A673 (cell line): ENCODE results near the gene GLIPR1. TPM values are rescaled to one million over a fixed set of nuclear protein-coding genes. Genes with fewer than 3 reads are reported as not detected.

Experiments used
- BruUV-seq: library from RNA; stranded (reverse); fragments of 400-500 nt; replicated peaks from 2 replicates; lab custom pipeline; 2021; lab: Mats Ljungman, UMichigan
- CTCF ChIA-PET: fragments of 300-600 bp; sonication (Branson Sonifier 250); formaldehyde crosslinking; loops from one replicate; lab custom pipeline; 2022; ENCODE audit warnings: antibody characterized with exemption; lab: Charles Lee
- POLR2A ChIA-PET: fragments of 300-600 bp; sonication (Branson Sonifier 250); formaldehyde crosslinking; loops from one replicate; lab custom pipeline; 2022; ENCODE audit warnings: antibody characterized with exemption; ENCODE audit not compliant: low non-redundant PET; lab: Charles Lee
- DNase-seq: peaks from one replicate; pipeline ENCODE4 v3.0.0-alpha.2; 2015; ENCODE audit warnings: low spot score
- H3K27ac ChIP-seq: fragments of 200-600 bp; sonication (generic); 2 replicates; pipeline ENCODE4 v1.5.1; 2016; ENCODE audit warnings: mixed run types, low read depth, mild to moderate bottlenecking, mixed read lengths, antibody characterized with exemption, low read length; ENCODE audit not compliant: poor library complexity, severe bottlenecking
- H3K27me3 ChIP-seq: fragments of 200-600 bp; sonication (generic); replicated peaks from 2 replicates; pipeline ENCODE4 v1.6.1; 2017; ENCODE audit warnings: mixed run types, low read depth, mild to moderate bottlenecking, mixed read lengths, antibody characterized with exemption, low read length; ENCODE audit not compliant: insufficient read depth, poor library complexity
- H3K36me3 ChIP-seq: fragments of 200-600 bp; sonication (generic); 2 replicates; pipeline ENCODE4 v1.6.1; 2016; ENCODE audit warnings: mixed run types, mild to moderate bottlenecking, mixed read lengths, antibody characterized with exemption, low read length; ENCODE audit not compliant: insufficient read depth, poor library complexity, severe bottlenecking
- H3K4me1 ChIP-seq: fragments of 200-600 bp; sonication (generic); 2 replicates; pipeline ENCODE4 v1.6.1; 2017; ENCODE audit warnings: mixed run types, mild to moderate bottlenecking, mixed read lengths, antibody characterized with exemption, low read length; ENCODE audit not compliant: insufficient read depth, poor library complexity, severe bottlenecking
- H3K4me3 ChIP-seq: fragments of 200-600 bp; sonication (generic); 2 replicates; pipeline ENCODE4 v1.5.1; 2016; ENCODE audit warnings: low read depth, mixed run types, mild to moderate bottlenecking, mixed read lengths, low read length; ENCODE audit not compliant: poor library complexity, severe bottlenecking
- H3K9me3 ChIP-seq: fragments of 200-600 bp; sonication (generic); 2 replicates; pipeline ENCODE4 v1.6.1; 2016; ENCODE audit warnings: mixed run types, low read depth, mild to moderate bottlenecking, mixed read lengths, antibody characterized with exemption, low read length; ENCODE audit not compliant: poor library complexity, severe bottlenecking
- CTCF ChIP-seq: fragments of 300-800, 200-600 bp; sonication (generic); conservative IDR thresholded peaks from 2 replicates; pipeline ENCODE4 v1.5.1; 2017; ENCODE audit warnings: low read depth, mild to moderate bottlenecking, antibody characterized with exemption, low read length, moderate library complexity, mixed read lengths
- EZH2 ChIP-seq: fragments of 200-600 bp; sonication (generic); IDR thresholded peaks from 2 replicates; pipeline ENCODE4 v1.6.1; 2017; ENCODE audit warnings: borderline replicate concordance, low read depth, mild to moderate bottlenecking, mixed read lengths, antibody characterized with exemption, low read length; ENCODE audit not compliant: poor library complexity, severe bottlenecking
- intact Hi-C: fragments of 100-400 bp; cut with micrococcal nuclease; formaldehyde crosslinking; loops from one replicate; pipeline ENCODE4 v1.10.0; 2022; ENCODE audit not compliant: unreplicated experiment
- total RNA-seq: library from RNA; stranded (reverse); gene quantifications from 2 replicates; pipeline ENCODE4 v1.2.3, GENCODE V29; 2021

The GLIPR1 gene
- total RNA-seq, 1 experiment from 2014 or later: 19.7 TPM

- POLR2A ChIA-PET: no interaction called here
- no peak for DNase-seq
These were observed 23.3 kb downstream of the GLIPR1 start for GRCh38 chr12:75503866-75504265.

DNA sequence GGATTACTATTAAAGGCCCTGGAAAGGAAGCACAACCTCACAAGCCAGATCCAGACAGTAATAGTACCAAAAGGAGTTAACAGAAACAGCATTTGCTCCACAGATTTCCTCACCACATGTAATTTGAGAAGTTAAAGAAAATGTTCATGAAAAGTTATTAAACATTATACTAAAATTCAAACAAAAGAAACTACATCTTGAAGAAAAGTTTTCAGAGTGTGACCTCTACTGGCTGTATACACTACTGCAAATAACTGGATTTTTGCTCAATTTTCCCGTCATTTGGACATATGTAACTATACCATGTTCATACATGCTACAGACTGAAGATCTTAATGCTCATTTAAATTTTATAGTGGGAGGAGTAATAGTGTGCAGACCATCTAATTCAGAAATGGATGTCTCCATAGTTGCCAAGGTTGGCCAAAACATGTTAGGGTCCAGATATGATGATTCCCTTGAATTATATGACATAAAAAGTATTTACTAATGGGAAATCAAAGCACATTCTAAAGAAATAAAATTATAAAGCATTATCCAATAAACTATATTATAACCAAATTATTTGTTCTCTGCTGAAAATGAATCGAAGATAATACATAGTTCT, 25.3 kb downstream of the GLIPR1 start:
- Histone ChIP-seq H3K9me3 (no peaks in the 10 kb centered on the region), H3K27ac (no peak overlapping the region), H3K27me3 (no peaks in the 10 kb centered on the region), H3K4me3 (no peak overlapping the region), H3K4me1 (peaks cover 5% of the 10 kb centered on the region), H3K36me3 (peaks cover 51% of the 10 kb centered on the region)
- ChIA-PET POLR2A (no interaction called here), CTCF (no interaction called here)
- TF ChIP-seq CTCF: peak; percentile 73
- TF ChIP-seq EZH2: no peak
- no TSS peak for BruUV-seq
- intact Hi-C loops: loop anchor here (5.0 kb wide), 2 partner anchors 174 to 819 kb away; partner anchors contain the start of genes CAPS2 and GLIPR1L1
- DNase-seq: peak; percentile 39

More at GRCh38 chr12:75503866-75504265, 23.3 kb downstream of the GLIPR1 start:
- H3K9me3 ChIP-seq: no peaks in the 10 kb centered on the region
- no peak overlapping the region for H3K4me3 ChIP-seq
- CTCF ChIA-PET: no interaction called here
- BruUV-seq: no TSS peak
- TF ChIP-seq EZH2: no peak
- TF ChIP-seq CTCF: no peak
- H3K27me3 ChIP-seq: no peaks in the 10 kb centered on the region
- H3K36me3 ChIP-seq: peaks cover 69% of the 10 kb centered on the region
- no peaks in the 10 kb centered on the region for H3K4me1 ChIP-seq
- intact Hi-C loops: no loop called here
- H3K27ac ChIP-seq: no peak overlapping the region

DNA sequence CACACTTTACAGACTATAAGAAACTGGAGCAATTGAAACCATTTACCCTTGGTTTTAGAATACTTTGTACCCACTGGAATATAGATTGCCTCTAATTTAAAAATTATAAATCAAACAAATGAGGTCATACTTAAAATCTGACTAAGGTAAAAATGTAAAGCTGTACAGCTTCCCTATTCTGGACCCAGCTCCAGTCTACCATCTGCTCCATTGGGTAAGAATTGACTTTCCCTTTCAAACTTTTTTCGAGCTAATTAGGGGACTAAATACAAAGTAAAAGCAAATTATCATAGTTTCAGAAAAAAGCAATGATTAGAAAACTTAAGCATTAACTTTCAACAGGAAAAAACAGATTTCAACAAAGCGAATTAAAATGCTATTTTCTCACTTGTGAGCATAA, 26.5 kb downstream of the GLIPR1 start:
- no TSS peak for BruUV-seq
- Histone ChIP-seq H3K27me3 (no peaks in the 10 kb centered on the region), H3K9me3 (no peaks in the 10 kb centered on the region), H3K4me1 (peaks cover 5% of the 10 kb centered on the region), H3K4me3 (no peak overlapping the region), H3K36me3 (peaks cover 39% of the 10 kb centered on the region), H3K27ac (no peak overlapping the region)
- DNase-seq: no peak
- TF ChIP-seq CTCF (no peak), EZH2 (no peak)
- ChIA-PET CTCF (interaction anchor here (0.6 kb wide), 1 partner anchor 117 kb away, joined by 5 read pairs; no protein-coding TSS in a partner anchor), POLR2A (no interaction called here)
- intact Hi-C loops: loop anchor here (5.0 kb wide), 2 partner anchors 175 to 820 kb away; partner anchors contain the start of genes CAPS2 and GLIPR1L1
